Muscle of leg (tissue), 11 donors: ENCODE measurements around the gene MKRN1. TPM values are rescaled to one million over a fixed set of nuclear protein-coding genes. Genes with fewer than 3 reads are reported as not detected.
A peak's percentile ranks its signal among the peaks of the same experiment; 100 is the strongest.
"Not testable (repeated sequence)": the region's sequence is repeated elsewhere in the genome, so short reads cannot be mapped to it uniquely, and the experiment has no call there.

ENCODE experiments used
- DNase-seq: peaks from one replicate; pipeline ENCODE4 v3.0.0; 2013
- H3K27ac ChIP-seq: one replicate; pipeline ENCODE4 v1.5.1; 2013; ENCODE audit warnings: mild to moderate bottlenecking, low read length, control low read depth
- H3K27me3 ChIP-seq: one replicate; pipeline ENCODE4 v1.6.1; 2013; ENCODE audit warnings: low read length; ENCODE audit not compliant: control insufficient read depth, insufficient read depth
- H3K36me3 ChIP-seq: one replicate; pipeline ENCODE4 v1.6.1; 2013; ENCODE audit warnings: low read length; ENCODE audit not compliant: control insufficient read depth, insufficient read depth
- H3K4me1 ChIP-seq: one replicate; pipeline ENCODE4 v1.6.1; 2013; ENCODE audit warnings: low read length; ENCODE audit not compliant: control insufficient read depth, insufficient read depth
- H3K4me3 ChIP-seq: one replicate; pipeline ENCODE4 v1.5.1; 2013; ENCODE audit warnings: low read length, control low read depth
- H3K9me3 ChIP-seq: replicated peaks from 2 replicates; pipeline ENCODE4 v1.6.1; 2013; ENCODE audit warnings: low read depth, low read length; ENCODE audit not compliant: control insufficient read depth
- WGBS: methylation state at CpG from one replicate; pipeline ENCODE4 v1.1.5; 2013; ENCODE audit warnings: missing lambda C conversion rate; ENCODE audit not compliant: insufficient coverage; 5-methylcytosine and 5-hydroxymethylcytosine counted together
- polyA plus RNA-seq, 8 donors: library from polyadenylated mRNA; unstranded; fragments of 120-200 nt; gene quantifications; one replicate each; pipeline versions ENCODE4 v1.2.1 to v1.2.3, GENCODE V29; 2013; ENCODE audit warnings: inconsistent platforms in 1 of 8, low replicate concordance in 1 of 8; ENCODE audit not compliant: insufficient read length in 8 of 8, insufficient read depth in 1 of 8
- total RNA-seq: library from RNA; stranded (reverse); fragments of 120-200 nt; gene quantifications from one replicate; pipeline ENCODE4 v1.2.4, GENCODE V29; 2013

The MKRN1 gene
- total and polyA plus RNA-seq, 9 donors: 69.1 to 87.3 (median 78.3) TPM

DNA sequence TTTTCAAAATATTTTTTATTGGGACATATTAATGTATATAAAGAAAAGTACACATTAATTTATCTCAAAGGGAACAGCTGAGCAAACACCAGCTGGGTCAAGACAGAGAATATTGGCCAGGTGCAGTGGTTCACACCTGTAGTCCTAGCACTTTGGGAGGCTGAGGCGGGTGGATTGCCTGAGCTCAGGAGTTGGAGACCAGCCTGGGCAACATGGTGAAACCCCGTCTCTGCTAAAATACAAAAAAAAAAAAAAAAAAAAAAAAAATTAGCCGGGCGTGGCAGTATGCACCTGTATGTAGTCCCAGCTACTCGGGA, 61.2 kb downstream of the MKRN1 start:
- H3K36me3 ChIP-seq, H3K4me3 ChIP-seq, H3K27me3 ChIP-seq, DNase-seq, H3K9me3 ChIP-seq, H3K27ac ChIP-seq, H3K4me1 ChIP-seq: not testable (repeated sequence)
- WGBS: 75% methylated on average over 2 of the region's 5 CpGs

DNA sequence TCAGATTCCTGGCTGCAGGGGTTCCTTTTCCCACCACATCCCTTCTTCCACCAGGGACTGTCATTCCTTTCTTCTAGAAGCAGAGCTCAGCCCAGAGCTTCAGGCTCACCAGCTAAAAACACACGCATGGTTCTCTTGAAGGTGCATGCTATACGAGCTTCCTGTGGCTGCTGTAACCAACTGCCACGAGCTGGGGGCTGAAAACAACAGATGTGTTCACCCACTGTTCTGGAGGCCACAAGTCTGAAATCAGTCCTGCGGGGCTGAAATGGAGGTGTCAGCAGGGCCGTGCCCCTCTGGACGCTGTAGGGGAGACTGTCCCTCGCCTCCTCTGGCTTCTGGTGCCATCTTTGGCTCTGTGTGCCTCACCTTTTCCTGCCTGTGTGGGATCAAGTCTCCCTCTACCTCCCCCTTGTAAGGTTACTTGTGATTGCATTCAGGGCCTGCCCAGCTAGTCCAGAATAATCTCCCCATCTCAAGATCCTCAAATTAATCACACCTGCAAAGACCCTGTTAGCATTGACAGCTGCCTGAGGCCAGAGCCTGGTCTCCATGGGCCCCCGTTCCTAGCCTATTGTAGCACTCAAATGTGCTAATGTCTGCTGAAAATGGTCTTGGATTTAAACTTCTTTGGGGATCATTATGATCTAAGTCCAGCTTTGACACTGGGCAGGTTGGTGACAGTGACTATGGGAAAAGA, 61.7 kb downstream of the MKRN1 start:
- Histone ChIP-seq H3K4me3 (no peak overlapping the region), H3K36me3 (no peaks in the 10 kb centered on the region), H3K27ac (no peak overlapping the region), H3K9me3 (peaks cover 2% of the 10 kb centered on the region), H3K4me1 (no peaks in the 10 kb centered on the region), H3K27me3 (peaks cover 3% of the 10 kb centered on the region)
- 58% methylated on average over 6 of the region's 8 CpGs for WGBS
- DNase-seq: no peak

DNA sequence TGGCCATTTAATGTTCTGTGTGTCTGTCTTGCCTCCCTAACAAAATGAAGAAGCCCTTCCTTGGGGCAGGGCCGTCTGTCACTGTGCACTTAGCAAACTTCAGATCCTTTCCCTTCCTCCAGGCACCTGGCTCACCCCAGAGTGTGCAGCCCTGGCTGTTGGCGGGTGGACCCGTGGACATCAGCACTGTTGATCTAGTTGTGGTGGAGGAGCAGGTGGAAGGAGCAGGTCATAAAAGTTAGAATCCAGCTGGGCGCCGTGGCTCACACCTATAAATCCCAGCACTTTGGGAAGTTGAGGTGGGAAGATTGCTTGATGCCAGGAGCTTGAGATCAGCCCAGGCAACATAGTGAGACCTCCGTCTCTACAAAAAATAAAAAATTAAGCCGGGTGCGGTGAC, 62.7 kb downstream of the MKRN1 start:
- no peak for DNase-seq
- Histone ChIP-seq H3K4me1 (no peaks in the 10 kb centered on the region), H3K4me3 (no peak overlapping the region), H3K27me3 (peaks cover 3% of the 10 kb centered on the region), H3K9me3 (peaks cover 2% of the 10 kb centered on the region), H3K27ac (no peak overlapping the region), H3K36me3 (no peaks in the 10 kb centered on the region)
- WGBS: no CpG with 5 or more reads among the region's 8 CpGs

DNA sequence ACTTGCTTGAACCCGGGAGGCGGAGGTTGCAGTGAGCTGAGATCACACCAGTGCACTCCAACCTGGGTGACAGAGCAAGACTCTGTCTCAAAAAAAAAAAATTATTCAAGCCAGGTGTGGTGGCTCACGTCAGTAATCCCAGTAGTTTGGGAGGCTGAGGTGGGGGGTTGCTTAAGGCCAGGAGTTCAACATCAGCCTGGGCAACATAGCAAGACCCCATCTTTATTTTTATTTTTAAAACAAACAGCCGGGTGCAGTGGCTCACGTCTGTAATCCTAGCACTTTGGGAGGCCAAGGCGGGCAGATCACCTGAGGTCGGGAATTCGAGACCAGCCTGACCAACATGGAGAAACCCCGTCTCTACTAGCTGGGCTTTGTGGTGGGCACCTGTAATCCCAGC, 63.5 kb downstream of the MKRN1 start:
- H3K27me3 ChIP-seq, H3K4me1 ChIP-seq, H3K27ac ChIP-seq, H3K36me3 ChIP-seq, H3K4me3 ChIP-seq, H3K9me3 ChIP-seq, DNase-seq: not testable (repeated sequence)
- 82% methylated on average over 6 of the region's 9 CpGs for WGBS

DNA sequence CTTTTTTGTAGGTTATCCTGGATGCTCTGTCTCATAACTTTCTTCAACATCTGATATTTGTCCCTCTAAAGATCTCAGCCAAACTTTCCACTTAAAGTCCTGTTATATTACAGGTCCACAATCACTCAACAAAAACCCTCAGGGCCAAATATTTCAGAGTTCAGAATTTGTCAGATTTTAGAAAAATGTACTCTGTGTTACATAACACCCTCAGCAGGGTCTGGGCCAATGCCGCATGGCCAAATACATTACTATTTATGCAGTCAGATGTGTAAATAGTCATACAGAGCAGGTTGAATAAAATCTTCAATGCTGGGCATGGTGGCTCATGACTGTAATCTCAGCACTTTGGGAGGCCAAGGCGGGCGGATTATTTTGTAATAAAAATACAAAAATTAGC, 63.9 kb downstream of the MKRN1 start:
- no peak overlapping the region for H3K27ac ChIP-seq
- no peak for DNase-seq
- H3K4me1 ChIP-seq: no peaks in the 10 kb centered on the region
- H3K9me3 ChIP-seq: peaks cover 2% of the 10 kb centered on the region
- peaks cover 3% of the 10 kb centered on the region for H3K27me3 ChIP-seq
- no CpG with 5 or more reads among the region's 3 CpGs for WGBS
- no peak overlapping the region for H3K4me3 ChIP-seq
- no peaks in the 10 kb centered on the region for H3K36me3 ChIP-seq

DNA sequence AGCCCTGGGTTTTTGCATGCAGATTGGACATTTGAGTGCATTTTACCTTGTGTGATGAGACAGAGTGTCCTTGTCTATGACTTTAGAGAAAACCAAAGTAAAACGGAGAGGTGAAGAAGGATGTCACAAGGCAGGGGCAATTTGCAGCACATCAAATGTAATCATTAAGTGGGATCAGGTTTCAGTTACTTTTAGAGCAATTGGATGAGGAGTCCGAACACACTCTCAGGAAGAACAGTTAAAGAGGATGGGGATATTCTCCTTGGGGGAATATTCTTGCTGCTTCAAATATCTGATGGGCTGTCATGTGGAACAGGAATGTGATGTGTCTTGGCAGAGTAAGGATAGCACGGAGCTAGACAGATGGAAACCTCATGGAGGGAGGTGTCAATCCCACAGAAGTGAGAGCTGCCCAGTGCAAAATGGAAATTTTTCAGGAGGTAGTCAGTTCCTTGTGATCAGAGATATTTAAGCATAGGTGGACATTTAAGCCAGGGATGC, 74.7 kb downstream of the MKRN1 start:
- Histone ChIP-seq H3K9me3 (no peaks in the 10 kb centered on the region), H3K27me3 (peaks cover 17% of the 10 kb centered on the region), H3K4me3 (no peak overlapping the region), H3K27ac (no peak overlapping the region), H3K4me1 (peaks cover 4% of the 10 kb centered on the region), H3K36me3 (no peaks in the 10 kb centered on the region)
- DNase-seq: no peak
- 6% methylated on average over 3 of the region's 3 CpGs for WGBS

DNA sequence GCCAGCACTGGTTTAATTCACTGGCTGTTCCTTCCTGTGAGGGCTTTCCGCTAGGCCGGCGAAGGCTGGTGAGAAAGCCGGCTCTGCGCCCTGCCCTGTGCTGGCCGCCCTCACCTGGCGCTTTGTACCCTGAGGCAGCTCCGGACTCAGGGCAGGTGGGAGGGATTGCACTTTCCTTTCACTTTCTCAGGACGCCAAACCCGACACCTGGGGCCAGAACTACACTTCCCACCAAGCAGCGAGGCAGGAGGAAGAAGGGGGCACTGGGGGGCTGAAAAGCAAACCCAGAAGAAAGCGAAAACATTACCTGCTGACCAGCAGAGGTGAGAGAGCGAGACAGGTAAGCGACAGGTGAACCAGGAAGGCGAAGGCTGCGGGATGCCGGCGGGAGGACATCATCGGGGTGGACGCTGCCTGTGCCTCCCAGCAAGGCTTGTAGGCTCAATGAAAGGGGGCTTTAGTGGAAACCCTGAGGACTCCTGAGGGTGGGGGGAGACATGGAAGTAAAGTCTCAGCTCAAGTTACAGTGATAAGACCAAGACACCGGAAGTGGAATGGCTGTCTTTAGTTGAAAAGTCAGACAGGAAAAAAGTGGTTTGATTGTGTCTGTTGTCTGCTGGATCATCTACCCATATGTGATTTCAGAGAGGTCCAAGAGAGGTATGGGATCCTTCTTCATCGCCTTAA, 75.3 kb downstream of the MKRN1 start, which contains the start of gene RAB19:
TSS of gene RAB19 (plus strand) at position 181 of the 687 bp plus-strand sequence. CDS start 3,589 bp downstream, outside the sequence.
- Histone ChIP-seq H3K4me3 (peak within 1 kb of the TSS; percentile 21), H3K27me3 (peaks cover 18% of the 10 kb centered on the region), H3K4me1 (peaks cover 4% of the 10 kb centered on the region), H3K9me3 (no peaks in the 10 kb centered on the region), H3K36me3 (no peaks in the 10 kb centered on the region), H3K27ac (no peak within 1 kb of the TSS)
- DNase-seq: no peak
- 15% methylated on average over 16 of the region's 22 CpGs for WGBS

Other genes starting within 250 kb of the MKRN1 start
- gene SLC37A3, start 81.0 kb downstream of the MKRN1 start, total RNA-seq: 33.8 TPM
- gene SLC37A3, start 81.0 kb downstream of the MKRN1 start, polyA plus RNA-seq: 10 to 100 TPM; 25.2 to 41.2 (median 32.9) TPM
- gene RAB19, start 75.4 kb downstream of the MKRN1 start, total RNA-seq: not detected
- gene RAB19, start 75.4 kb downstream of the MKRN1 start, polyA plus RNA-seq: not detected
- gene DENND2A, start 161.3 kb upstream of the MKRN1 start, total RNA-seq: 23.9 TPM
- 10 to 100 TPM; 43.0 to 72.2 (median 50.3) TPM for gene DENND2A, start 161.3 kb upstream of the MKRN1 start, polyA plus RNA-seq
- 14.2 TPM for gene ADCK2, start 193.4 kb upstream of the MKRN1 start, total RNA-seq
- gene ADCK2, start 193.4 kb upstream of the MKRN1 start, polyA plus RNA-seq: 10 to 100 TPM; 11.0 to 18.1 (median 14.3) TPM
- gene NDUFB2, start 217.2 kb upstream of the MKRN1 start, total RNA-seq: 270 TPM
- gene NDUFB2, start 217.2 kb upstream of the MKRN1 start, polyA plus RNA-seq: 100 to 1,000 TPM; 147 to 184 (median 162) TPM